GM13977 (cell line): ENCODE measurements around the gene C20orf173.
A peak's percentile ranks its signal among the peaks of the same experiment; 100 is the strongest.

Experiments used
- DNase-seq: peaks from one replicate; pipeline ENCODE4 v3.0.0; 2012; ENCODE audit warnings: low spot score
- CTCF ChIP-seq: IDR thresholded peaks from 2 replicates; pipeline ENCODE4 v1.5.1; 2012; ENCODE audit warnings: mild to moderate bottlenecking, control low read depth; ENCODE audit not compliant: insufficient read depth; ENCODE audit errors: extremely low read depth, missing control alignments
- in situ Hi-C: fragments of 300-500 bp; cut with MboI; formaldehyde crosslinking; loops from one replicate; pipeline ENCODE4 v1.12.0; 2022; ENCODE audit warnings: low sequenced_read_pairs, low pct_unique_long_range_greater_than_20kb, mixed read lengths, inconsistent platforms; ENCODE audit not compliant: unreplicated experiment

C20orf173 gene

GRCh38 chr20:35568645-35569044, 39.2 kb upstream of the C20orf173 start:
- no peak for TF ChIP-seq CTCF
- in situ Hi-C loops = no loop called here
- DNase-seq = no peak

DNA sequence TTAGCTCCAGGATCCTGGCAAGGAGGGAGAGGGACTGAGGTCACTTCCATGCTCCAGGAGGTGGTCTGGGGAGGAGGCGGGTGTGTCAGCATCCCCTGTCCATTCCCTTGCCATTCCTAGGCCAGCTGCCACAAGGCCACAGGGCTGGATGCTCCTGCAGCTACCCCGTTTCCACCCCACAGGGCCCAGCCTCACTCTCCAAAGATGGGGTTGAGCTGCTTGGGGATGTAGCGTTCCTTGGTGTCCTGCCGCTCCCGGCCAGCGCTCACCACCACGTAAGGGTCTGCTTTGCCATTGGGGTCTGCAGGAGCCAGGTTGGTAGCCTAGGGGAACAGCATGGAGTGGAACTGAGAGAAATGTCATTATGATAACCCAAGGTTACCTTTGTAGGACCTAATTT, 35.5 kb upstream of the C20orf173 start:
- no peak for DNase-seq
- in situ Hi-C loops = no loop called here
- no peak for TF ChIP-seq CTCF

- DNase-seq = no peak
- TF ChIP-seq CTCF = no peak
- in situ Hi-C loops = no loop called here
These were observed 34.4 kb upstream of the C20orf173 start for GRCh38 chr20:35563834-35564233.

GRCh38 chr20:35562541-35563110, 33.2 kb upstream of the C20orf173 start:
- in situ Hi-C loops = no loop called here
- no peak for TF ChIP-seq CTCF
- DNase-seq = no peak

DNA sequence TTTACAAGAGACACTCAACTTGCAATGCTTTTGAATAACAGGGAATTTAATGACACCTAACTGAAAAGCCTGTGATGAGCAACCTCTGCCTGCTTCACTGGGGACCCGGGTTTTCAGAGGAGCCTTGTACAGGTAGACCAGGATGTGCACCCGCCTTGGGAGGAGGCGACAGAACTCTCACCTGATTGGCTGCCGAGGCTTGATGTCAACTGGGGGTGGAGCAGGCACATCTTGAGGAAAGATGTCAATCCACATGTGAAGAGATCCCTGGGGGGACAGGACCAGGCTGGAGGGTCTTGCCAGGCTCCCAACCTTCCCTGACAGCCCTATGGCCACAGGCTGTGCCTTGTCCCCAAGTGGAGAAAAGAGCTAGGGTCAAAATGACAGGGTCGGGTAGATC, 32.2 kb upstream of the C20orf173 start:
- in situ Hi-C loops = no loop called here
- DNase-seq = no peak
- no peak for TF ChIP-seq CTCF

DNA sequence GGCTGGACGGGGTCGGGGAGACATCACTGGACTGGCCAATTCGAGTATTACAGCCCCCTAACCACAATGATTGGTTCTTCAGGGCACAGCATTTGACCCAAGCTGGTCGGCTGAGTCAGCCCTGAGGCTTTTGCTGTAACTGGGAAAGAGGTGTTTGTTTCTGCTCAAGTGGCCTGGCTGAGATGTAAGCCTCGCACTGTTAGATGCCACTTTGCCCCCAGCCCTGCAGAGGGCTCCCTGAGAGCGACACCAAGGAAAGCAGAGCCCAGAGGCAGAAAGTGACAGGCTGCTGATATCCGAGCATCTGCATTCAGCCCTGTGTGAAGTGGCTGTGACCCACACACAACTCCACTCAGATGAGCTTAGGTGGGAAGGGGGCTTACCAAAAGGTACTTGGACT, 31.8 kb upstream of the C20orf173 start:
- in situ Hi-C loops = no loop called here
- no peak for DNase-seq
- peak; percentile 32 for TF ChIP-seq CTCF

GRCh38 chr20:35560541-35560940, 31.1 kb upstream of the C20orf173 start:
- no peak for TF ChIP-seq CTCF
- in situ Hi-C loops = no loop called here
- DNase-seq = no peak
